Left hindlimb (tissue), 1 donor: ENCODE results near the gene ALKBH6.
"Not testable (repeated sequence)": the region's sequence is repeated elsewhere in the genome, so short reads cannot be mapped to it uniquely, and the experiment has no call there.

Experiments
- DNase-seq: peaks from one replicate; pipeline ENCODE4 v3.0.0-alpha.2; 2018

ALKBH6 gene

GRCh38 chr19:35992907-35993765 lies 20.9 kb downstream of the ALKBH6 start:
- peak; percentile 8 for DNase-seq

- DNase-seq = peak; percentile 27
Measured at GRCh38 chr19:35991731-35992450, 22.1 kb downstream of the ALKBH6 start.

DNA sequence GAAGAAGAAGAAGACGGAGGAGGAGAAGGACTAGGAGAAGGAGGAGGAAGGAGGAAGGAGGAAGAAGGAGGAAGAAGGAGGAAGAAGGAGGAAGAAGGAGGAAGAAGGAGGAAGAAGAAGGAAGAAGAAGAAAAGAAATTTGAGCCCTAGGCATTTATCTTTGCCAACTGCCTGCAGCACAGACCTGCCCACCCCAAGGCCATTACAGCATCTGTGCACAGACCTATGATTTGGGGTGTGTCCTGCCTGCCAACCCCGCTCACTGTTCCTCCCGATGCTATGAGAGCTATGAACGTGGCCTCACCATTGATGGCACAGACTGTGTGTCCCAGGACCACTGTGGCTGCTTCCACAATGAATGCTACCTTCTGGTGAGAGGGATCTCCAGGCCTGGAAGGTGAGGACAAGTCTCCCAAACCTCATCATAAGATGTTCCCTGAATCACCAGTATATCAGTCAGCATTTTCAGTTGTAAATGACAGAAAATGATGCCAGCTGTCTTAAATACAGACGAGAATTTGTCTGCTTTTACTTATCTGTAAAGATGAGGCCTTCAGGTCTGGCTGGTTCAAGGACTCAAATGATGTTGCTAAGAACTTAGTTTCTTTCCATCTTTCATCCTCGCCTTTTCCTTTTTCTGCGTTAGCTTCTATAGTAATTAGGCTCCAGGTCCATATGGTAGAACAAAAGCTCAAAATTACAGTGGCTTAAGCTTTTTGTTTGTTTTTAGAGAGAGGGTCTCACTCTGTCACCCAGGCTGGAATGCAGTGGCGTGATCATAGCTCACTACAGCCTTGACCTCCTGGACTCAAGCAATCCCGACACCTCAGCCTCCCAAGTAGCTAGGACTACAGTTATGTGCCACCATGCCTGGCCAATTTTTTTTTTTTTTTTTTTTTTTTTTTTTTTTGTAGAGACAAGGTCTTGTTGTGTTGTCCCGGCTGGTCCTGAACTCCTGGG lies 23.0 kb downstream of the ALKBH6 start:
- peak; percentile 32 for DNase-seq

- peak; percentile 6 for DNase-seq
Measured at GRCh38 chr19:35990156-35990555, 23.9 kb downstream of the ALKBH6 start.

GRCh38 chr19:35988824-35989223 lies 25.2 kb downstream of the ALKBH6 start:
- no peak for DNase-seq

DNA sequence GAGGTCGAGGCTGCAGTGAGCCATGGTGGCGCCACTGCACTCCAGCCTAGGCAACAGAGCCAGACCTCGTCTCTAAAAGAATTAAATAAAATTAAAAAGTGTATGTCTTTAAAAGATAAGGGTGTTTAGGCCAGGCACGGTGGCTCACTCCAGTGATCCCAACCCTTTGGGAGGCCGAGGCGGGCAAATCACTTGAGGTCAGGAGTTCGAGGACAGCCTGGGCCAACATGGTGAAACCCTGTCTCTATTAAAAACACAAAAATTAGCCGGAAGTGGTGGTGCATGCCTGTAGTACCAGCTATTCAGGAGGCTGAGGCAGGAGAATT lies 26.5 kb downstream of the ALKBH6 start:
- DNase-seq = no peak

GRCh38 chr19:35986664-35987570 lies 27.1 kb downstream of the ALKBH6 start:
- DNase-seq = no peak

DNA sequence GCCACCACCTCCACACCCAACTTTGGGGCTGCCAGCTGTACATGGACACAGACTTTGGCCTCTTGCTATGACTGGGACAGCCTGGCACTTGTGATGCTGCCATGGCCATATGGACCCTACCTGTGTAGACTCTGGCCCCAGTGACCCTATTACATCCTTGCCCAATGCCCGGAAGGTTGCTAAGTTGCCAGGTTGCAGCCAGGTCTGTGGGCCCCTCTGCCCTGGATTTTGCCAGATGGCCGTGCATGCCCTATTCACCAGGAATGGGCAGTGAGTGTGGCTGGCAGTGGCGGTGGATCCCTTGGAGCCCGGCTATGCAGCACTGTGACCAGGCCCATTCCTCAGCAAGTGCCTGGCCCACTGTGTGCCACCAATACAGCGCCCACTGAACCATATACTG lies 27.9 kb downstream of the ALKBH6 start:
- no peak for DNase-seq

DNA sequence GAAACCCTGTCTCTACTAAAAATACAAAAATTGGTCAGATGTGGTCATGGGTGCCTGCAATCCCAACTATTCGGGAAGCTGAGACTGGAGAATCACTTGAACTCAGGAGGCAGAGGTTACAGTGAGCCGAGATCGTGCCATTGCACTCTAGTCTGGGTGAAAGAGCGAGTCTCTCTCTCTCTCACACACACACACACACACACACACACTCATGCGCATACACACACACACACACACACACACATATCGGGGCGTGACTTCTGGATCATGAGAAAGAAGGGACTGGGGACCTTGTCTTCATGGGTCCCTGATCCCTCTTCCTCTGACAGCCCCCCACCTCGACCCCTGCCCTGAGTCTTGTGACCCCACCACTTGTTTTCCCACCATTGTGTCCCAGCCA lies 30.8 kb downstream of the ALKBH6 start:
- no peak for DNase-seq

DNA sequence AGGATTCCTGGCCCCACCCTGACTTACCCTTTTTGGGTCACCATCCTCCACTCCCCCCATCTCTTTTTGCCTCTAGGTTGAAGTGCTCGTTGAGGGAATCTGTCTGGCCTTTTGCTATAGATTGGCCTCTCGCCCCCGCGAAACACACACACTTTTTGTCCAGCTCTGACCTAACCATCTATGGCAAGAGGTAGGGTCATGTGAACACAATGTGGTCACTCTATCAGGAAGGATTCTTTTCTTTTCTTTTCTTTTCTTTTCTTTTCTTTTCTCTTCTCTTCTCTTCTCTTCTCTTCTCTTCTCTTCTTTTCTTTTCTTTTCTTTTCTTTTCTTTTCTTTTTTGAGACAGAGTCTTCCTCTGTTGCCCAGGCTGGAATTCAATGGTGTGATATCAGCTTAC lies 33.0 kb downstream of the ALKBH6 start:
- DNase-seq = not testable (repeated sequence)

GRCh38 chr19:35978832-35979365 lies 35.1 kb downstream of the ALKBH6 start:
- no peak for DNase-seq

DNA sequence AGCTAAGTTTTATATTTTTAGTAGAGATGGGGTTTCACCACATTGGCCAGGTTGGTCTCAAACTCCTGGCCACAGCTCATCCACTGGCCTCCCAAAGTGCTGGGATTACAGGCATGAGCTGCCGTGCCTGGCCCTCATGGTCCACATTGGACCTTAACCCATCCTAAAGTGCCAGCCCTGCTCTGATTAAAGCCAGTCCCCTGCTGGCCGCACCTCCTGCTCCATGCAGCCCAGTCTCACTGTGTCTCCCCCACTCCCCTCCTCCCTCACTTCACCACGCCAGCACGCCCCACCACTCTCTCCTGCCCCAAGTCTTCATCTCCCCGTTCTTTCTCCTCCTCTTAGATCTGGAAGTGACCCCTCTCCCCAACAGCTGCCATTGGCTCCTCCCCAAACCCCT lies 35.7 kb downstream of the ALKBH6 start:
- DNase-seq = no peak

GRCh38 chr19:35977446-35978222 lies 36.4 kb downstream of the ALKBH6 start:
- DNase-seq = no peak

DNA sequence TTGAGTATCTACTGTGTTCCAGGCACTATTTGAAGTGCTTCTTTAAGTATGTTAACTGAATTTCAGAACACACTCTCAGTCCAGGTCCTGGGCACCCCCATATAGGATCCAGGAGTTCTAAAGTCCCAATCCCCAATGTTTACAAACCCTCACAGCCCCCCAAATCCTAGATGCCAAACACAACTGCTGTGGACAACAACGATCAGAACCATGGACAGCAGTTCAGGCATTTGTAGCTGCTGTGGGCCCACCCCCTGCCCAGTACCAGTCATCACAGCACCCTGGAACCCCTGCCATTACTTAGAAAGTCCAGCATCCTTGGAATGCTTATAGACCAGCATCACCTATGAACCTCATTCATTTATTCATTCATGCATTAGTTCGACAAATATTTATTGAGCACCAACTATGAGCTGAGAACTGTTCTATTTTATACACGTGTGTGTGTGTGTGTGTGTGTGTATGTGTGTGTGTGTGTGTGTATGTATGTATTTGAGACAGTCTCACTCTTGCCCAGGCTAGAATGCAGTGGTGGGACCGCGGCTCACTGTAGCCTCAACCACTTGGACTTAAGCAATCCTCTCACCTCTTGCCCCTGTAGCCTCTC lies 38.3 kb downstream of the ALKBH6 start:
- no peak for DNase-seq

DNA sequence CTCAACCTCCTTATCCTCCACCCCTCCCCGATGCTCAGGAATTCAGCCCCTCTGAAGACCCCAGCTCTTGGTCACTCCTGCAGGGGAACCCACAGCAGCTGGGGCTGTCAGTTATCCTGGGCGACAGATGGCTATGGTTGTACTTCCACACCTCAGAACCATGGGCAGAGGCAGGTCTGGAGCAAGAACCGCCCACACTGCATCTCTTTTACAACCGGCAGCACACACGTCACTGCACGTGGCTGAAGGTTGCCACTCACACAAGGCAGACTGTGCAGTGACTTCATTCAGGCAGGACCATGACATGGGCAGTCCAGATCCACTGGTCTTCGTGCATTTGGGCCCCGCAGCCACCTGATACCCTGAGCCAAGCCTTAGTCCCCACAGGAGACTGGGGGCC lies 40.5 kb downstream of the ALKBH6 start:
- no peak for DNase-seq

- DNase-seq = no peak
Measured at GRCh38 chr19:35966771-35967170, 47.2 kb downstream of the ALKBH6 start.

DNA sequence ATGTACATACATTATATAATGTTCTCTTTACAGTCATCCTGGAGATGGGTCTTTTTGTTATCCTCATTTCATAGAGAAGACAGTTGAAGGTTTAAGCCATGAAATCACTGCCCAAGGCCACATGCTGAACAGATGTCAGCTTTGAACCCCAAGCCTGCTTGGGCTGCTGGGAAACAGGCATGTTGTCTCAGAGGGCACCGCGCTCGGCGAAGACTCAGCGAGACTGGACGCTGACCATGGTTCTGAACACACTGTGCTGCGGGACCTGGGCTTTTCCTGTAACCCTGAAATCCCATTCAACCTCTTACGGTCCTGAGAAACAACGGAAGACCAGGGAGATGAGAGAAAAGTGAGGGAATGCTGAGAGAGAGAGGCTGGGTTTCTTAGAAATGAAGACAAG lies 50.5 kb downstream of the ALKBH6 start:
- peak; percentile 62 for DNase-seq

DNA sequence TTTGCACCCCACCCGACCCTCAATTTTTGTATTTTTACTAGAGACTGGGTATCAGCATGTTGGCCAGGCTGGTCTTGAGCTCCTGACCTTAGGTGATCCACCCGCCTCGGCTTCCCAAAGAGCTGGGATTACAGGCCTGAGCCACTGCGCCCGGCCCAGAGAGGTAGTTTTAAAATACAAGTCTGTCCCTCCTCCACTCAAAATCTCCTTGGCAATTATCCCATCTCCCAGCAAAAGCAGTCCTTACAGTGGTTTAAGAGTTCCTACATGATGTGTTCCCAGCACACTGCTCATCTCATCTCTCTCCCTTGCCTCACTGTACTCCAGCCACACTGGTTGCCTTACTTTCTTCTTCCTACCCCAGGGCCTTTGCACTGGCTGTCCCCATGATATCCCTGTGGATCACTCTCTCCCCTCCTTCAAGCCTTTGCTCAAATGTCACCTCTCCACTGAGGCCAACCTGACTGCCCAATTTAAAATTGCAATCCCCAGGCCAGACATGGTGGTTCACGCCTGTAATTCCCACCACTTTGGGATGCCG lies 53.5 kb downstream of the ALKBH6 start:
- DNase-seq = no peak

GRCh38 chr19:35959968-35960320 lies 54.1 kb downstream of the ALKBH6 start:
- no peak for DNase-seq
